ENCODE measurements around the gene JARID2.

DNA sequence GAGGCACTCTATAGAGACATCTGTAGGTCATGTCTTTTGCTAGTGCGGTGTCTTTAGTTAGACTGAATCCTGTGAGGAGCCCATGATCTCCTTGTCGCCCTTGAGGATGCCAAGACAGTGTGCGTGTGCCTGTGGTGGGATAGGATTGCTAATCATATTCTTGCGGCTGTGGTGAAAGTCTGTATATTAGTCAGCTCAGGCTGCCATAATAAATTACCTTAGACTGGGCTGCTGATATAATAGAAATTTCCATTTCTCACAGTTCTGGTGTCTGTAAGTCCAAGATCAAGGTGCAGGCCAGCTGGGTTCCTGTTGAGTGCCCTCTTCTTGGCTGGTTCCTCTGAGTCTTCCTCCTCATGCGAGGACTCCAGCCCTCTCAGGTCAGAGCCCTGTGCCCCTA, 141.2 kb downstream of the JARID2 start:
- TF ChIP-seq CTCF (IDR thresholded peaks at IDR 0.05) (no peak), POLR2A (IDR thresholded peaks at IDR 0.05) (no peak)

Data from testis (tissue), 2 donors.